Embryonic facial prominence (tissue), 1 donor: ENCODE measurements around the gene SH3YL1.

Experiments used
- DNase-seq: peaks from one replicate; pipeline ENCODE4 v3.0.0-alpha.2; 2016; ENCODE audit errors: extremely low spot score

The SH3YL1 gene, protein sequence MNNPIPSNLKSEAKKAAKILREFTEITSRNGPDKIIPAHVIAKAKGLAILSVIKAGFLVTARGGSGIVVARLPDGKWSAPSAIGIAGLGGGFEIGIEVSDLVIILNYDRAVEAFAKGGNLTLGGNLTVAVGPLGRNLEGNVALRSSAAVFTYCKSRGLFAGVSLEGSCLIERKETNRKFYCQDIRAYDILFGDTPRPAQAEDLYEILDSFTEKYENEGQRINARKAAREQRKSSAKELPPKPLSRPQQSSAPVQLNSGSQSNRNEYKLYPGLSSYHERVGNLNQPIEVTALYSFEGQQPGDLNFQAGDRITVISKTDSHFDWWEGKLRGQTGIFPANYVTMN

DNA sequence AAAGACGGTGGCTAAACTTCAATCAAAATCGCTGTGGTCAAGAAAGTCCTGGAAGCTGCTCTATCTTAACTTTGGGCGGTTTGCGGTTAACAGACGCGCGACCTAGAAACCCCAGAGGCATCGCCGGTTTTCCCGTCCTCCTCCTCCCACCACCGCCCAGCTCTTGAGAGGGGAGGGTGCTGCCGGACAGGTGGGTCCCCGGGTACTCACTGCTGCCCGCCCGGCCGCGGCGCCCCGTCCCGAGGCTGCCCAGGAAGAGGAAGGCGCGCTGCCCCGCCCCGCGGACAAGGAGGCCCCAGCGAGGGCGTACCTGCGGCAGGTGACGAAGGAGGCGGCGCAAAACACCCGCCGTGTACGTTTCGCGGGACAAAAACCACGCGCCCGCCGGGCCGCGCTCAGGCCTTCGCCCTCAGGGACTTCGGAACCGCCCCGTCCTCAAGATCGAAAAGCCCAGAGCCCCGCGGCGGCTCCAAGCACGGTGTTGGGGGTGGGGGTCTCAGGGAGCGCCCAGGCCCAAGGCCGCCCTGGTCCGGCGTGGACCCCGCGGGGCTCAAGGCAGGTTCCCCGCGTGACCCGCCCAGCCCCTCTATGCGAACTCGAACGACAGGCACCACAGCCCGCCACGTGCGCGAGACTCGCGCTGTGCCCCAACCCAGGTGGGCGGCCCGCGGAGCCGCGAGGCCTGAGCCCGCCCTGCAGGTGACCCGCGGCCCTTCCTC is at the start of gene SH3YL1:
Gene SH3YL1 (minus strand): TSS at position 259 of the 719 bp plus-strand sequence. CDS start 48 bp downstream, at position 211.
- no peak for DNase-seq

DNA sequence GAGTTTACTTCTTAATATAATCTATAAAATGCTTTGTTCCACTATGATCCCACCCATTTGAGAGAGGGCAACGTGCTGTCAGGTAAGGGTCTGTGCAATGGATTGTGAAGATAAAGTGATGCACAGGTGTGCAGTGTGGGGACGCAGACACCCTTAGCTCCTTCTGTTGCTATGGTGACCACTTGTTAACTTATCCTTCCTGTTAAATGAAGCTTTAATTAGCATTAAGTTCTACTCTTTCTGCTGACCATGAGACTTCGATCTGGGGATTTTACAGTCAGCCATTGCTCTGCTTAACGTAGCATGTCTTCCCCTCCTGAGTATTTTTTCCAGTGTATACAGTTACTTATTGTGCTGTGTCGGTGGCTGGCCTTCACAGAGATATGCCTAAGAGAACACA is 47.2 kb upstream of the SH3YL1 start:
- DNase-seq, result no peak

DNA sequence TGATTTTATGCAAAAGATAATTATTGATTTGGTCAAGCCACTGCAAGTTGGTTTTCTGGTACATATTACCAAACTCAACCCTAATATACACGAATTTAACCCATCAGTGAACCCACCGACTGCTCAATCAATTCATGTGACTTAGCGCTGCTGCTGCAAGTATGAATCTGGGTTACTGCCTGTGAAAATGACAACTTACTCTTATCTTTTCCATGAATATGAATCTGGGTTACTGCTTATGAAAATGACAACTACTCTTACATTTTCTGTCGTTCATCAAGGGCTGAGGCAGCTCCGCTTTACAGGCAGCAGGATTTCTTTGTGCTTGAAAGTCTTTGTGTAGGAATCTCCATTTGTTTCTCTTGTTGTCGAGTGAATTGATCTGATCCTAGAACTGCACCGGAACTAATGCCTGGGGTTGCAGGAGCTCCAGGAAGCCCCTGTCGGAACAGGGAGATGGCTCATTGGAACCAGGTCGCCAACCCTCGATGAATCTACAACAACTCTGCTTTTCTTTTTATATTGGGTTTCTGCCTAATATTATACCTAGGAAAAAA is 46.2 kb upstream of the SH3YL1 start:
- no peak for DNase-seq

DNA sequence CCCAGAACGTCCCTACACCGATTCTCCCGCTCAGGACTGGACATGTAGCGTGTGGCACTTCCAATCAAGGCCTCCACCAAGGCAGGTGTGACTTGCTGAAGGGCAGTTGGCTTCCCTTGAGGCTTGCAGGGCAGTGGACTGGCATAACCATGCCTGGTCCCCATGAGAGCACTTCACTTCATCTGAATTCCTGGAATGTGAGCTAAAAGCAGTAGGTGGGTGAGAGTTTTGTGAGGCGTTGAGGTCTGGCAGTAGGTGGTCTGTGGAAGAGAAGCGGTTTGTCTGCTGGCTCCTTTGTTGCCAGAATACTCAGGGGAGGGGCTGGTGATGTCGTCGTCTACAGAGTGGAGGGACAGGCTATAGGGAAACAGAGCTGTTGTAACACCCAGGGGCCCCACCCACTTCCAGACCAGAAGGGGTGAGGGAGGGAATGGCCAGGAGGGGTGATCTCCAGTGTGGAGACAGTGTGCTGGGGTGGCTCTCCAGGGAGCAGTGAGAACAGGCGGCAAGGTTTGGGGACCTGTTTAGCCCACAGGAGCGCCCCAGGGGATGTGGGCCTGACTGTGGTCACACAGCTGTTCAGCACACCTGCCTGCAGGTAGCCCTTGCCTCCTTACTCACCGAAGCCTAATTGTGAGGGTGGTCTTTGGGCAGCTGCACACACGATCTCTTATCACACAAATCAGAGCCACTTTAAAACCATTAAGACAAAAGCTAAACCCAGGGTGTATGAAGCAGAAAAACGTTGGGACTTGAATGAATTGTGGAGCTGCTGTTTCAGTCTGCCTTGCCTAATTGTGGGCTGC is 45.5 kb upstream of the SH3YL1 start:
- DNase-seq, result no peak

DNA sequence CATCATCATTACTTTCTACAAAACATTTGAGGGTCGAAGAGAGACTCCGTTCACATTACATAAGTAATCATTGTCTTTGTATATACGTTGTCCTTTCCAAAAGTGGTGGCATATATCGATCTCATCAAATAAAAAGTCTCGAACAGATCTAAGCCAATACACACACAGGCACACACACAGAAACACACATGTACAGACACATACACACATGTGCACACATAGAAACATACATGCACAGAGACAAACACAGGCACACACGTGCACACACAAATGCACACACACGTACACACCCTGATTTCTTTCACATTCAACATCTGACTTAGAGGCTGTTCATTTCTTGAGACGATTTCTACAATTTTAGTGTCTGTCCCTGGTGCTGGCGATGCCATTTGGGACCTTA is 41.5 kb upstream of the SH3YL1 start:
- DNase-seq, result no peak

DNA sequence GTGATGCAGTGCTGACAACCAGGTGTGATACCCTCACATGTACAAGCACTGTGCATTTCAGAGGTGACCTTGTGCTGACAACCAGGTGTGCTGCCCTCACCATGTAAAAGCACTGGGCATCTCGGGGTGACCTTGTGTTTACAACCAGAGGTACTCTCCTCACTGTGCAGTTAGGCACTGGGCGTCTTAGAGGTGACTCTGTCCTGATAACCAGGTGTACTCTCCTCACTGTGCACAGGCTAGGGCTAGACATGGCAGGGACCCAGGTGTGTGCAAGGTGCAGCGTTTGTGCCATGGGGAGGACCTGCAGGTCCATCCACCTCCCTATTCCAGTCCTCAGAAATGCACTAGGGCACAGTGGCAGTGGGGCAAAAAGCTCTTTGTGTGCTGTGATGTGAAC is 32.5 kb upstream of the SH3YL1 start:
- DNase-seq, result no peak

DNA sequence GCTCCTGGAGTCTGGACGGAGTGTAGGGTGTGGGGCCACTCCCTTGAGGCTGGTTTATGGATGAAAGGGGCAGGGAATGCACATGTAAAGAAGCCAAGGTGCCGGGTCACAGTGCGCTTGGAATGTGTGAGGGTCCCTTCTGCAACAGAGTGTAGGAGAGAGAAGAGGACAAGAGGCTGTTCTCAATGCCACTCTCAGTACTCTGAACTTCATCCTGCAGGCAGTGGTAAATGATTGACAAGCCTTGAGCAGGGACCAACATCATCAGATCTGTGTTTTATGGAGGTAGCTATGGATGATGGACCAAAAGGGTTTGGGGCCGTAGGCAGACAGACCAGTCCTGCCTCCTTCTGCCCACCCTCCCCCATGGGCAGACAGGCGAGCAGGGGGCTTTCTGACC is 31.3 kb upstream of the SH3YL1 start:
- no peak for DNase-seq

DNA sequence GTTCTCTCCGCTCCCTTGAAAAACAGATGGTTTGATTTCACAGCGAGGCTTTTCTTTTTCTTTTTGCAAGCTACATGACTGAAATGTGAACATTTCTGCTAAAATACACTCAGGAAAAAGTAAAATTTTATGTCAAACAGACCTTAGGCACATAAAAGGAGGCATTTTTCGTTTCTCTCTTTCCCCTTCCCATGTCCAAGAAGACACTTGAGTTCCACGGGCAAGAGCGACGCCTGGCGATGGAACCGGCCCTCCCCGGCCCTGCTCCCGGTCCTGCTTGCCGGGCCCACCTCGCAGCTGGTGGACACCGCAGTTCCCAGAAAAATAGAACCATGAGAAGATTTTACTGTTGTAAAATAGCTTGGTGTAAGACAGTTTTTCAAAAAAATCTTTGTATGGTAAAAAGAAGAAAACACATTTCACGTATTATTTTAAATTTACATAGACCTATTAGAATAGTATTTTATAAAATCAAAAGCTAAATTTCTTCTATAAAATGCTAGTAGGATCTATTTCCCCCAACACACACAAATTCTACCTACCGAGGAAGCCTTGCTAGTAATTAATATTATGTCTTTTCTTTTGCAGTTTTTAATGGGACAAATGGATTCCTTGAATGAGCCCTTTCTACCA is 26.4 kb upstream of the SH3YL1 start:
- DNase-seq, result peak; percentile 33

DNA sequence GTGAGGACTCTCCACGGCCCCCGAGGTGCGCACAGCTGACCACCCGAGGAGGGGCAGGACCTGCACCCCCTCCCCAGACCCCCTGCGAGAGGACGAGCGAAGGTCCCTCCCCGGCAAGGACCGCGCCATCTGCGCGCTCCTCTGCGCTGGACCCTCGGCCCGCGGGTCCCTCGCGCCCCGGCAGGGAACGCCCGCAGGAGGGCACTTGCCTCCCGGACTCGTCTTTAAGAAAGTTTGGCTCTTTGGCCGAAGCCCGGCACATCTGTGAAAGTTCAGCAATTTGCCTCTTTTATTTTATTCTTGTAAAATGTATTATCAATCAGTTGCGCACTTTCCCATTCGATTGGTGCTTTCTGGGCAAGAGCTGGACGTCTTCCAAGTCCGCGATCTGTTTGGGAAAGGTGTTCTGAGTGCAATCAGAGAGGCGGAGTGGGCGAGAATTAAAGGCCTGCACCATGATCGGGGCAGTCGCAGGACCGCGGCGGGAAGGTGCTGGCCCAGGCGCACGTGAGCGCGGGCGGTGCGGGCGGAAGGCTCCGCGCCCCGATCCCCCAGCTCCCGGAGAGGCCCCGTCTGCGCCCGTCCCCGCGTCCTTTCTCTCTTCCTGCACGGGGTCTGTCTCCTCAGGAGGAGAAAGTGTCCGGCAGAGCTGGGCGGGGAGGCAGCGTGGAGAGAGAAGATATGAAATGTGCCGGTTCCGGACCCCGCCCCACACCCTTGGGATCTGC is 25.7 kb upstream of the SH3YL1 start:
- DNase-seq, result no peak

DNA sequence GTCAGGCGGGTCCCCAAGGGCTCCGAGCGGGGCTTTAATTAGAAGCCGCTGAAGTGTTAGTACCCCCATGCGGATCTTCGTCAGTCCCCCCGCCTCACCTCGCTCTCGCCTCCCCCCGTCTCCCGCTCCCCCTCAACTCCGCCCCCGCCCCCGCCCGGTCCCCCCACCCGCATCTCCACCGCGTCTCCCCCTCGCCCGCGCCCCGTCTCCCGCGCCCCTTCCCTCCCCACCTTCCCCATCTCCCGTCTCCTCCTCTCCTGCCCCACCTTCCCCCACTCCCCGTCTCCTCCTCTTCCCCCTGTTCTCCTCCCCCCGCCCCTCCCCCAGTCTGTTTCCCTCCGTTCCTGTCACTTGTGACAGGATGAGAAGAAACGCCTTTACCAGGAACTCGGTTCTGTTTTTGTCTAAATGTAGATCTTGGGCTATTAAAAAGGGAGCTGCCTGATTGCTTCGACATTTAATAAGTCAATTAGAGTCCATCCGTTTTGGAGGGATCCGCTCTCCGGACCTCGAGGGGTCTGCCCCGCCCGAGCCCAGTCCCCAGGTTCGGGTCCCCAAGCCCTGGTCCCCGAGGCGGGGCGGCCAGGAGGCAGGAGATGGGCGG is 25.0 kb upstream of the SH3YL1 start:
- DNase-seq, result no peak

DNA sequence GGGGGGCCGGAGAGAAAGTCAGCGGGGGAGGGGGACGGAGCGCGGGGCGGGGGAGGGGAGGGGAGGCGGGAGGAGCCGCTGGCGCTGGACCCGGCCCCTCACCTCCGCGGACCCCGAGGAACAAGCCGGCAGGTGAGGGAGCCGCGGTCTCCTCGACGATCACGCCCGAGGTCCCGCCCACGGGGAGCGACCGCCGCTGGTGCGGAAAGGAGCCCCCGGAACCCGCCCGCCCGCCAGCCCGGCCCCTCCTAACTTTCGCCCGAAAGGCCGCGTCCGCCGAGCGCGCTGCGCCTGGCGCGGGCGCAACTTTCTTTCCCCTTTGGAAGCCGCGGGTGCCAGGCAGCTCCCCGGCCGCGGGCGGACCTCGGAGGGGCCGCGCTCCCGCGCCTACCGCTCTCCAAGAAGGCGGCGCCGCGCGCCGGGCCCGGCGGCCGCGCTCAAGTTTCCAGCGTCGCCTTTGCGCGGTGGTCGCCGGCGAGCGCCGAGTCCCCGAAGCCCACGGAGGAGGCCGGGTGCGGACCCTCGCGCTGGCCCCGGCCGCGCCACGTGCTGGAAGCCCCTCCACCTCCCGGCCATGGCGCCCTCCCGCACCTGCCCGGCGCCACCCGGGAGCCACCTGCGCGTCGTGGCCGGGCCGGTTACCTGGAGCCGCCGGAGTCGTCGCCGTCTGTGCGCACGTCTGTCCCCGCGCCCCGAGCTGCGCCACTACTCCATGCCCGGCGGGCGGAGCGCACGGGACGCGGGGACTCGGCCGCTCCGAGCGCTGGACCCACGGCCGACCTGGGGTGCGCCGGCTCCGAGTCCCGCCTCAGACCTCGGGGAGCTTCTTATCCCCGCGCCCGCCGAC is 24.3 kb upstream of the SH3YL1 start, which contains the start of gene ALKAL2:
Gene ALKAL2 (minus strand): TSS at position 181 of the 847 bp plus-strand sequence. CDS start 256 bp downstream, outside the sequence.
- no peak for DNase-seq

DNA sequence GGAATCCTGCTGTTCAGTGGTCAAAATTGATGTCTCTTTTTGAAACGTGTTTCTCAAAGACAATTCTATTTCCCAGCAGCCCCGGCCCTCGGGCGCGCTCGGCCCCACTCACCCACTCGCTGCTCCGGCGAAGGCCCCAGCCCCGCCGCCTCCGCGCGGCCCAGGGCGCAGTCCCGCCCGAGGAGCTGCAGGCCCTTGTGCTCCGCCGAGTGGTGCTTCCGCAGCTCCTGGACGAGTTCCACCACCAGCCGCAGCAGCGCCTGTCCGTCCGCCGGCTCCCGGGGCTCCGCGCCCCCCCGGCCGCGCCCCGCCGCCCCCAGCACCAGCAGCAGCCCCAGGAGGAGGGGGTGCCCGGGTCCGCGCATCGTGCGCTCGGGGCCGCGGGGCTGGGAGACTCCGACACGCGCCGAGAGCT is 23.6 kb upstream of the SH3YL1 start:
- no peak for DNase-seq

DNA sequence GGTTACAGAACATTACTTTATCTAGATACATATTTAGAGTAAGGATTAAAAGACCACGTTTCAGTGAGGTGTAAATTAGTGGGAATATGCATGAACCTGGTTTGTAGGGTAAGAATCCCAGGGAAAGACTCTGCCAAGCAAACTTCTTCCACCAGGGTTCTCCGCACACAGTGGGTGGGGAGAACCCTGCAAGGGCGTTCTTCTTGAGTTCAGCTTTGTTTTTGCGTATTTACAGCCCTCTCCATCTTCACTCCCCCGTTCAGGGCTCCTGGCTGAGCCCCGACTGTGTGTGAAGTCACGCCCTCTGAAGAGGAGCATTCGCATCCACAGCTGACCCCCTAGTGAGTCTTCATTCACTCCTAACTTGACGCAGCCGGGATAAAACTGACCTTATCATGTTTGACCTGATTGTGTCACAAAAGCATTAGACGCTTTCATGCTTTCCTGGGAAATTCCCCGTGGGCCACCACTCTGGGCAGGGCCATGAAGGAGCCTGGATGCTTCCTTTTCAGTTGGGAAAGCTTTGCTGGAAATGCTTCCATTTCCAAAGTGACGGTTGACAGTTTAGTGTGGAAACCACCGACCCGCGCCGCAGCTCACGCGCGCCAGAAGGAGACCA is 23.1 kb upstream of the SH3YL1 start:
- no peak for DNase-seq

DNA sequence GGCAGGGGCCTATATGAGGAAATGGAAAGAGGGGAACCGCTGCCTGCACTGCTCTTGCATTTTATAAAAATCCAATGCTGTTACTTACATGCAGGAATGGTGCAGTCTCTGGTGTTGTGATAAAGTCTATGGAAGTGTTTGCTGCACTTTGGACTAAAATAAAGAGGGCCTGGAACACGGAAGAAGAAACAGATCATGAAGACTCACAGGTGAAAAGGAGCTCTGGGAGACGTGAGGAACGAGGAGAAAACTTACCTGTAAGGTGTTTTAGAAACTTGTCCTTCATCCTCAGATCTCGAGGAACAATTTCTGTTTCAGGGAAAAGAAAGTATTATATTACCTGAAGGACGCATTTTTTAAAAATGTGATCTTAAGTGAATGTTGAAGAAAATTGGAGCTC is 22.2 kb upstream of the SH3YL1 start:
- no peak for DNase-seq

DNA sequence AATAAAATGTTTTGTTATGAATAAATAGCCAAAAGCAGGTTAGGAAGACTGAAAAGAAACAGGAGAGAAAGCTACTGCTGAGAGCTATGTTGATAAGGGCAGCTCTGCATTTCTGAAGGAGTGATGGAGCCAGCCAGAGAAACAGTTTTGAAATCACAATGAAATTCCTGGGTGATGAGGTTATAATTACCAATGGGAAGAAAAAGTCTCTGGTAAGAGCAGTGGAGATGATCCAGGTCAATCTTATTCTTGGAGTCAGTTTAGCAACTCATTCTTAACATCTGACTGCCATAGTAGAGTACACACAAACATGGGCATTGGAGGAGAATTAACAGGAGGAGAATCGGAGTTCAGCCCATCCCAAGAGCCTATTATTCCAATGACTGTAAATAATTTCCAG is 21.7 kb upstream of the SH3YL1 start:
- DNase-seq, result no peak

DNA sequence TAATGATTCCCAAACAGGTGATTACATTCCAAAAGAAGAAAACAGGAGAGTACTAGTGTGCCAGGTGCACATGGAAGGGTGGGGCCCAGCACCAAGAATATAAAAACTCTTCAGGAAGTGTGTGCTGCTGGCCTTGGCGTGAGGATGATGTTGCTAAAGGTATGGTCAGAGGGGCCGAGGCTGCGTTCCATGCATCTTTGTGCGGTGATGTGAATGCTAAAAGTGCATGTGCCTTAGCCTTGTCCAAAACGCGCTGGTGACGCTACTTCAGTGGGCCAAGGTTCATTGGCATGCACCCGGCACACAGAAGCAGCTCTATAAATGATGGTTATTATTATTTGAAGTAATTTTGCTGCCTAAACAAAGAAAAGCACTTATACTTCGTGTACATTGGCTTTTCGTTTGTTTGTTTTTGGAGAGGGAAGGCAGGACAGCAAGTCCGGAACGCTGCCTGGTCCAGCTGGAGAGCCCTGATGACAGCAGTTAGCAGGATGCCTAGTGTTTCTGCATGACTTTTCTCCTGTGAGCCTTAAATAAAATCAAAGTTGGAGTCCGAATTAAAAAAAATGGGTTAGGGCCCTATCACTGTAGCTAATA is 21.2 kb upstream of the SH3YL1 start:
- DNase-seq, result no peak

DNA sequence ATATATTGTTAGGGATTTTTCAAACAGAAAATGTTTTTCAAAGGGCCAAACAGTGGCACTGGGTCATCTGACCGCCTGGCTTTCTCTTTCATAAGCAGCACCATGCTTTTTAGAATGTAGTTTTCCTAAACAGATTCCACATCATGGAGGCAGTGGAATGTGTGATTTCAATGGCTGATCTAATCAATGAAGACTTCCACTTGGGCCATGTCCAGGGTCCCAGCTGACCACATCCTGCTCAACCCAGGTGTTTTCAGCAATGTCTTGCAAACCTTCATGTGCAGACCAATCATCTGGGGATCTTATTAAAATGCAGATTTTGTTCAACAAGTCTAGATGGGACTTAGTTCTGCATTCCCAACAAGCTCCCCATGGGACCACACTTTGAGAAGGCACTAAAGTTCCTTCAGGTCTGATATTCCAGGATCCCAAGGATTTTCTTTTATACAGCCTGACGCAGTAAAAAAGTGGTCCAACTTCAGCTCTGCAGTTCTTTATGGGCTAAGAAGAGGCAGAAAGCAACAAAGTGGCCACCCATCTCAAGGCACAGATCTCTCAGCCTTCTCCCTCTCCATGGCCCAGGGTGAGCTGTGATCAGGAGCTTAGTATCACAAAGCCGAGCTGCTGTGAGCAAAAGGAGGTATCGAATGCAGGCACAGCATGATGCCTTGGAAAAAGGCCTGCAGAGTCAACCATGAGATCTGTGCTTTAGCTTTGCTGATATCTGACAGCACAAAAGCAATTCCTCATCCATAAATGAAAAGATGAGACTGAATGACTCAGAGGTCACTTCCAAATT is 20.4 kb upstream of the SH3YL1 start:
- DNase-seq, result no peak
